ENCODE data around the gene FEM1C.
A peak's percentile ranks its signal among the peaks of the same experiment; 100 is the strongest.

Gene FEM1C, protein sequence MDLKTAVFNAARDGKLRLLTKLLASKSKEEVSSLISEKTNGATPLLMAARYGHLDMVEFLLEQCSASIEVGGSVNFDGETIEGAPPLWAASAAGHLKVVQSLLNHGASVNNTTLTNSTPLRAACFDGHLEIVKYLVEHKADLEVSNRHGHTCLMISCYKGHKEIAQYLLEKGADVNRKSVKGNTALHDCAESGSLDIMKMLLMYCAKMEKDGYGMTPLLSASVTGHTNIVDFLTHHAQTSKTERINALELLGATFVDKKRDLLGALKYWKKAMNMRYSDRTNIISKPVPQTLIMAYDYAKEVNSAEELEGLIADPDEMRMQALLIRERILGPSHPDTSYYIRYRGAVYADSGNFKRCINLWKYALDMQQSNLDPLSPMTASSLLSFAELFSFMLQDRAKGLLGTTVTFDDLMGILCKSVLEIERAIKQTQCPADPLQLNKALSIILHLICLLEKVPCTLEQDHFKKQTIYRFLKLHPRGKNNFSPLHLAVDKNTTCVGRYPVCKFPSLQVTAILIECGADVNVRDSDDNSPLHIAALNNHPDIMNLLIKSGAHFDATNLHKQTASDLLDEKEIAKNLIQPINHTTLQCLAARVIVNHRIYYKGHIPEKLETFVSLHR

GRCh38 chr5:115544436-115545350 lies at the start of gene FEM1C:
FEM1C (minus strand) TSS chr5:115544775; CDS start chr5:115543493, 1,282 bp downstream.
- Histone ChIP-seq H3K4me1 (ENCODE audit: insufficient read depth, poor library complexity, severe bottlenecking) (peaks cover 21% of the 10 kb centered on the region), H3K36me3 (ENCODE audit: low read depth) (peaks cover 37% of the 10 kb centered on the region), H3K27ac (ENCODE audit: poor library complexity, severe bottlenecking) (peak within 1 kb of the TSS; percentile 73), H3K27me3 (ENCODE audit: insufficient read depth, poor library complexity, severe bottlenecking) (no peaks in the 10 kb centered on the region), H3K9me3 (ENCODE audit: severe bottlenecking) (peaks cover 7% of the 10 kb centered on the region), H3K4me3 (ENCODE audit: severe bottlenecking) (peak within 1 kb of the TSS; percentile 84)
- ATAC-seq (ENCODE audit: low read depth) (peak; percentile 97), DNase-seq (ENCODE audit: low spot score) (peak; percentile 99)
- TF ChIP-seq, protein P1, sequence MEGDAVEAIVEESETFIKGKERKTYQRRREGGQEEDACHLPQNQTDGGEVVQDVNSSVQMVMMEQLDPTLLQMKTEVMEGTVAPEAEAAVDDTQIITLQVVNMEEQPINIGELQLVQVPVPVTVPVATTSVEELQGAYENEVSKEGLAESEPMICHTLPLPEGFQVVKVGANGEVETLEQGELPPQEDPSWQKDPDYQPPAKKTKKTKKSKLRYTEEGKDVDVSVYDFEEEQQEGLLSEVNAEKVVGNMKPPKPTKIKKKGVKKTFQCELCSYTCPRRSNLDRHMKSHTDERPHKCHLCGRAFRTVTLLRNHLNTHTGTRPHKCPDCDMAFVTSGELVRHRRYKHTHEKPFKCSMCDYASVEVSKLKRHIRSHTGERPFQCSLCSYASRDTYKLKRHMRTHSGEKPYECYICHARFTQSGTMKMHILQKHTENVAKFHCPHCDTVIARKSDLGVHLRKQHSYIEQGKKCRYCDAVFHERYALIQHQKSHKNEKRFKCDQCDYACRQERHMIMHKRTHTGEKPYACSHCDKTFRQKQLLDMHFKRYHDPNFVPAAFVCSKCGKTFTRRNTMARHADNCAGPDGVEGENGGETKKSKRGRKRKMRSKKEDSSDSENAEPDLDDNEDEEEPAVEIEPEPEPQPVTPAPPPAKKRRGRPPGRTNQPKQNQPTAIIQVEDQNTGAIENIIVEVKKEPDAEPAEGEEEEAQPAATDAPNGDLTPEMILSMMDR (IDR thresholded peaks at IDR 0.05; ENCODE audit: poor library complexity, severe bottlenecking): no peak

DNA sequence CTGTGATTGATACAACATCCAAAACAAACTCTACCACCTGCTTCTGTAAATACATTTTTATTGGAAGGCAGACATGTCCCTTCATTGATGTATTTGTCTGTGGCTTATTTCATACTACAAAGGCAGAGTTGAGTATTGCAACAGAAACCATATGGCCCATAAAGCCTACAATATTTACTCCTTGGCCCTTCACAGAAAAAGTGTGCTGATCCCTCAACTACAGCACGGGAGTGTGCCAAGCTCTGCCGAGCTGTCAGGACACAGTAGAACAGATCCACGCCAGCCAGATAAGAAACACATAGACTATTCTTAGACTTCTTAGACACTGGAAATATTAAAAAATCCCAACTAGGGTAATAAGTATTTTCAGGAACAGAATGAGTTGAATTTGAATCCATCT lies 44.5 kb upstream of the FEM1C start:
- ATAC-seq (ENCODE audit: low read depth): no peak

DNA sequence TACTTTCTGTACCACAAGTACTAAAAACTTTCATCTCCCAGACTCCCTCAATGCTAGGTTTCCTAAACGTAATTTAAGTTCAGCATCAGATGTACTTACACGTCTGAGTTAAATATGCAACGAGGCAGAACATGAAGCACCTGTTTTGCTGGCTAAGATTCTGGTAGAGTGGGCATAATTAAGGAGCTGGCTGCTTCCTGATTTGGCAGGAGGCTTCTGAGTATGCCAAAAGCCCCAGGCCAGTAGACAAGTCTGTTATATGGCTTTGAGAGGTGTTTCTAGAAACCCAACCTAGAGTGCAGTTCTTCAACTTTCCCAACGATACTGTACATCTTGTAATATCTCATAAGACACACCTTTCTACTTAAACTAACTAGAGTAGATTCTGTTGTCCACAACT lies 44.1 kb upstream of the FEM1C start:
- Histone ChIP-seq H3K36me3 (ENCODE audit: low read depth) (no peaks in the 10 kb centered on the region; the same call in 1 of the 2 replicates), H3K4me3 (ENCODE audit: severe bottlenecking) (no peak overlapping the region), H3K27me3 (ENCODE audit: insufficient read depth, poor library complexity, severe bottlenecking) (no peaks in the 10 kb centered on the region), H3K9me3 (ENCODE audit: severe bottlenecking) (no peaks in the 10 kb centered on the region), H3K27ac (ENCODE audit: poor library complexity, severe bottlenecking) (no peak overlapping the region), H3K4me1 (ENCODE audit: insufficient read depth, poor library complexity, severe bottlenecking) (peaks cover 7% of the 10 kb centered on the region)
- ATAC-seq (ENCODE audit: low read depth) (no peak), DNase-seq (ENCODE audit: low spot score) (no peak)
- TF ChIP-seq, protein P1 (IDR thresholded peaks at IDR 0.05; ENCODE audit: poor library complexity, severe bottlenecking): no peak

More for the DNA sequence above, 44.5 kb upstream of the FEM1C start:
- DNase-seq (ENCODE audit: low spot score): no peak
- no peak overlapping the region for H3K4me3 ChIP-seq (ENCODE audit: severe bottlenecking)
- H3K36me3 ChIP-seq (ENCODE audit: low read depth): no peaks in the 10 kb centered on the region; the same call in 1 of the 2 replicates
- TF ChIP-seq, protein P1 (IDR thresholded peaks at IDR 0.05; ENCODE audit: poor library complexity, severe bottlenecking): no peak
- H3K9me3 ChIP-seq (ENCODE audit: severe bottlenecking): no peaks in the 10 kb centered on the region
- peaks cover 7% of the 10 kb centered on the region for H3K4me1 ChIP-seq (ENCODE audit: insufficient read depth, poor library complexity, severe bottlenecking)
- H3K27me3 ChIP-seq (ENCODE audit: insufficient read depth, poor library complexity, severe bottlenecking): no peaks in the 10 kb centered on the region
- no peak overlapping the region for H3K27ac ChIP-seq (ENCODE audit: poor library complexity, severe bottlenecking)

DNA sequence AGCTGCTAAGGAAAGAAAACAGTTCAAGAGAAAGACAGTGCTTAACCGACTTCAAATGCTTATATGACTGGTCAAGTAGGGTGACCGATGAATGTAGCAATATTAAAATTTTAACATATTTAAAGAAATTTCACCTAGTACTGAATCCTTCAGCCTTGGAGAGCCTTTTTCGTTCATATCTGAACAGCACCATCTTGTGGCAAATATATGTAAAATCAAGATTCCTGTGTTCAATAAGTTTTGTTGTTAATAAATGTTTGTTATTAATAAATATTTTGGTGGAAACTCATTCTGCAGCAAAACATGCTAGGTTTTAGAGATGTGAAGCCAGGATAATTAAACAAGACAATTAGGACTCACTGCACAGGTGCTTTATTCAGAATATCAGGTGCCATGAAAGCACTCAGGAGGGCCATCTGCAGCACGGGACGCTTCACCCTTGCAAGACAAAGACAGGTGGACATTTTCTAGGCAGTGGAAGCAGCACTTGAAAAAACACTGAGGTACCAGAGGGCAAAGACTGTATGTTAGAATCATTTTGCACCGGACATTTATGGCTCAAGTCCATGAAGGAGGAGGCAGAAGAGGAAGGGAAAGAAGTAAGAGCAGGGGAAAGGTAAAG lies 42.1 kb upstream of the FEM1C start:
- Histone ChIP-seq H3K27ac (ENCODE audit: poor library complexity, severe bottlenecking) (no peak overlapping the region), H3K4me1 (ENCODE audit: insufficient read depth, poor library complexity, severe bottlenecking) (peaks cover 7% of the 10 kb centered on the region), H3K4me3 (ENCODE audit: severe bottlenecking) (no peak overlapping the region), H3K27me3 (ENCODE audit: insufficient read depth, poor library complexity, severe bottlenecking) (no peaks in the 10 kb centered on the region), H3K36me3 (ENCODE audit: low read depth) (no peaks in the 10 kb centered on the region; the same call in 1 of the 2 replicates), H3K9me3 (ENCODE audit: severe bottlenecking) (no peaks in the 10 kb centered on the region)
- ATAC-seq (ENCODE audit: low read depth) (0 out of 3 replicates have a peak, but pooled peaks have one; percentile 25), DNase-seq (ENCODE audit: low spot score) (no peak)
- TF ChIP-seq, protein P1 (IDR thresholded peaks at IDR 0.05; ENCODE audit: poor library complexity, severe bottlenecking): peak; percentile 91
